GOT3 (cell line): ENCODE measurements around the gene NPIPA1.
"Not testable (repeated sequence)": the region's sequence is repeated elsewhere in the genome, so short reads cannot be mapped to it uniquely, and the experiment has no call there.

Source experiments
- DNase-seq: peaks from one replicate; lab custom pipeline; 2025; ENCODE audit warnings: mixed read lengths; lab: John Stamatoyannopoulos, UW

Gene NPIPA1

GRCh38 chr16:14976971-14977736, 39.9 kb downstream of the NPIPA1 start:
- DNase-seq: not testable (repeated sequence)

GRCh38 chr16:14978281-14978680, 41.0 kb downstream of the NPIPA1 start:
- not testable (repeated sequence) for DNase-seq

GRCh38 chr16:14978908-14979307, 41.7 kb downstream of the NPIPA1 start:
- not testable (repeated sequence) for DNase-seq

- DNase-seq: not testable (repeated sequence)
These were observed 44.0 kb downstream of the NPIPA1 start for GRCh38 chr16:14981234-14981633.

- not testable (repeated sequence) for DNase-seq
These were observed 45.3 kb downstream of the NPIPA1 start for GRCh38 chr16:14982521-14982920.

GRCh38 chr16:14988092-14988491, 50.8 kb downstream of the NPIPA1 start:
- not testable (repeated sequence) for DNase-seq

GRCh38 chr16:14988661-14989191, 51.5 kb downstream of the NPIPA1 start:
- DNase-seq: not testable (repeated sequence)

- not testable (repeated sequence) for DNase-seq
These were observed 52.3 kb downstream of the NPIPA1 start for GRCh38 chr16:14989291-14990281.

GRCh38 chr16:14993277-14994151, 56.3 kb downstream of the NPIPA1 start:
- DNase-seq: not testable (repeated sequence)

- not testable (repeated sequence) for DNase-seq
These were observed 59.5 kb downstream of the NPIPA1 start for GRCh38 chr16:14996702-14997101.

- not testable (repeated sequence) for DNase-seq
These were observed 61.1 kb downstream of the NPIPA1 start for GRCh38 chr16:14998300-14998699.

GRCh38 chr16:14999845-15000244, 62.6 kb downstream of the NPIPA1 start:
- not testable (repeated sequence) for DNase-seq
